Stimulated activated CD4-positive, alpha-beta T cell treated with anti-CD3 and anti-CD28 coated beads, Interleukin-15, amount 100 ng/mL, for 24 hours (primary cell): ENCODE data around the gene PPP6R2.
"Not testable (repeated sequence)": the region's sequence is repeated elsewhere in the genome, so short reads cannot be mapped to it uniquely, and the experiment has no call there.

ENCODE experiments used
- DNase-seq: peaks from one replicate; pipeline ENCODE4 v3.0.0-alpha.2; 2020

PPP6R2 gene

DNA sequence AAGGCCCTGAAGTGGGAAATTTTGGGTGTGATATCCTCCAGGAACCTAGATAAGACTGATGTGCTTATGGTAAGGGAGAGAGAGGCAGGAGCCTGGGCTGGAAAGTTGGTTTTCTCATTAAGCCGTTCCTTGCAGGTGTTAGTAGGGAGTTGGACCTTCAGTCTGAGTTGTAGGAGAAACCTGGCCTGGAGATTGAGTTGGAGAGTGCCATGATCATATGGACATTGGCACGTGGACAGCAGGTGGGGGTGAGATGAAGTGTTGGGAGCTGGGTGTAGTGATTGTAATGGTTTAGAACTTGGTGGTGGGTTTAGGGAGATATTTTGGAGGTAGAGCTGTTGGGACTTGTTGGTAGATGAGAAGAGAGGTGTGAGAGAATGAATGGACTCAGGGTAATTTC, 4.9 kb downstream of the PPP6R2 start:
- no peak for DNase-seq

DNA sequence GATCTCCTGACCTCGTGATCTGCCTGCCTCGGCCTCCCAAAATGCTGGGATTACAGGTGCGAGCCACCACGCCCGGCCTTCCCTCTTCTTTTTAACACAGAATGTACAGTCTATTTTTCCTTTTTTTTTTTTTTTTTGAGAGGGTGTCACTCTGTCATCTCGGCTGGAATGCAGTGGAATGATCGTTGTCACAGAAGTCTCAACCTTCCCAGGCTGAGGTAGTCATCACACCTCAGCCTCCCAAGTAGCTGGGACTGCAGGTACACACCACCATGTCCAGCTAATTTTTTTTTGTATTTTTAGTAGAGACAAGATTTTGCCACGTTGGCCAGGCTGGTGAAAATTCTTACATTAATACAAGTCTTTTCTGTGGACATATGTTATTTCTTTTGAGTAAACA, 13.1 kb downstream of the PPP6R2 start:
- DNase-seq, result no peak

DNA sequence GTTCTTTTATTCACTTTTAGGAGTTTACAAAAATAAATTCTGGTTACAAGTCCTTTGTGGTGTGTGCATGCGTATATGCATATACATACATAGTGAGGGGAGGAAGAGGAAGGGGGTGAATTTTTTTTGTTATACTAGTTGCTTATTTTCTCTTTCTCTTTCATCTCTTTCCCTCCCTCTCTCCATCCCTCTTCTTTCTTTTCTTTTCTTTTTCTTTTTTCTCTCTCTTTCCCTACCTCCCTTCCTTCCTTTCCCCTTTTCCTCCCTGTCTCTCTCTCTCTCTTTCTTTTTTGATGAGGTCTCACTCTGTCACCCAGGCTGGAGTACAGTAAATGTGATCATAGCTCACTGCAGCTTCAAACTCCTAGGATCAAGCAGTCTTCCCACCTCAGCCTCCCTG, 14.1 kb downstream of the PPP6R2 start:
- no peak for DNase-seq

DNA sequence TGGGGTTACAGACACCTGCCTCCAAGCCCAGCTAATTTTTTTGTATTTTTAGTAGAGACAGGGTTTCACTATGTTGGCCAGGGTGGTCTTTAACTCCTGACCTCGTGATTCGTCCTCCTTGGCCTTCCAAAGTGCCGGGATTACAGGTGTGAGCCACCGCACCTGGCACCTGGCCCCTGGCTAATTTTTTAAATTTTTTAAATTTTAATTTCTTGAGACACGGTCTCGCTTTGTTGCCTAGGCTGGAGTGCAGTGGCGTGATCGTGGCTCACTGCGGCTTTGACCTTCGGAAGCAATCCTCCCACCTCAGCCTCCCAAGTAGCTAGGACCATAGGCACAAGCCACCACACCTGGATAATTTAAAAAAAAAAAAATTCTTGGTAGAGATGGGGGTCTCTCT, 14.6 kb downstream of the PPP6R2 start:
- DNase-seq, result no peak

DNA sequence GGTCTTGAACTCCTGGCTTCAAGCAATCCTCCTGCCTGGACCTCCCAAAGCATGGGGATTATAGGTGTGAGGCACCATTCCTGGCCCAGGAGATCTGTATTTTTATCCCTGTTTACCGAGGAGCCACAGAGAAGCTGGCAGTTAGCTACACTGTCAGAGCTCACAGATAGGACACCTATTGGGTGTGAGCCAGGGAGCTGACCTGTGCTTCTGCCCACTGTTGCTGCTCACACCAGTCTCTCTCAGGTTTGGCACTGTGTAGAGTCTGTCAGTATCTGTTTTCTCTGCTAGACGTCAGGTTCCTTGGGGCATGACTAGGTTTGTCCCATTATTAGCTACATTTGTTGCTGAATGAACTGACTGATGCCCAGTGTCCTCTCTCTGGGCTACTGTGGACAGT, 17.5 kb downstream of the PPP6R2 start:
- DNase-seq, result no peak

DNA sequence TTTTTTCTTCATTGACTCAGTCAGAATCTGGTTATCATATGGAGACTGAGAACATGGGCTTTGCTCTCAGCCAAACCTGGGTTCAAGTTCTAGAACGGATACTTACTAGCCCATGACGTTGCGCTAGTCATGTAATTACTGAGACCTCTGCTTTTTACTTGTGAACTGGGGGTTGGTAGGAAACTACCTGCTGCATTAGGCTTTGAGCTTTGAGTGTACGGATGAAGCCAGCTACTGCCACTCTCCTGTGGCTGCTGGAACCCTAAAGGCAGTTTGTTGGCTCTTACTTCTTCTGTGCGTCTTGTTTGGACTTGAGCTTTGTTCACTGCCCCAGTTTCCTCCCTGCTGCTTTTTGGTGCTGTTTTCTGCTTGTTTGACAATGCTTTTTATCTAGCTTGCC, 18.1 kb downstream of the PPP6R2 start:
- no peak for DNase-seq

DNA sequence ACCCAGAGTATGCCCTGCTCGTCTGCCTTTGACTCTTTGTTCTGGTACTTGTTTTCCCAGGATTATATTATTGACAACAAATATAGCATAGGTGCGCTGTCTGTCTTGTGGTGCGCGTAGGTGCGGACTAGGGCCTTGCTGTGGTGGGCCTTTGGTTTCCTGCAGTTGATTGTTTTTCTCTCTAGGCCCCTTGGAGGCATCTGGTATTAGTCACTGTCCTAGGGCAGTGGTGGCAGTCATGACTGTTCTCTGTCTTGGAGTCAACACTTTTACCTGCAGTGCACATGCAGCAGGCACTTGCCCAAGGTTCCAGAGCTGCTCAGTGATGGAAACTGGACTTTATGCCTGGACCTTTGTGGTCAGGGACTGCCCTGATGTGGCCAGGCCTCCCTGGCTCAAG, 18.6 kb downstream of the PPP6R2 start:
- DNase-seq, result no peak

DNA sequence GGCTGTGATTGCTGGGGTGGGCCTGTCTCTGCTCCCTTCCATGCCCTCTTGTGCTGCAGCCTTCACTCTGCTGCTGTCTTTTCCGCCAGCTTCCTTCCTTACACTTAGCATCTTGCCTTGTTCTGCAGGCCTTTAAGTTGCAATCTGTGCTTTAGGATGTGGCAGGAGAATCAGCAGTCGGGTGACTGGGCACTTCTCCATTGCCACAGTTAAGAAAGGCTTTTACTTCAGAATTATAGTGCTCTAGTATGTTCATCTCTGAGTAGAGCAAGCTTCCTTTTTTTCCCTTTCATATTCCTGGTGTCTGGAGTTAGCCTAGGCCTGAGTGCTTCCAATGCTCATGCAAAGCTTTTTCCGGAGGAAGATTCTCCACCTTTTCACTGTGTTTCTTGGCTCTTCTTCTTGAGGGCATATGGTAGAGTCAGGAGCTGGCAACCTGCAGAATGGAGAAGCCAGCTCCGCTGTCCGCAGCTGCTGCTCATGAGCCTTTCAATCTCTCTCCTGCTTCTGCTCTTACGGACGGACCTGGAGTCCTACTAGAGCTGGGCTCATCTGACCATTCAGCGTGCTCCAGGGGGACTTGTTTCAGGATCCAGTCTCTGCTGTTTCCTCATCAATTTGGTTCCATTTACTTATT, 20.2 kb downstream of the PPP6R2 start:
- no peak for DNase-seq

DNA sequence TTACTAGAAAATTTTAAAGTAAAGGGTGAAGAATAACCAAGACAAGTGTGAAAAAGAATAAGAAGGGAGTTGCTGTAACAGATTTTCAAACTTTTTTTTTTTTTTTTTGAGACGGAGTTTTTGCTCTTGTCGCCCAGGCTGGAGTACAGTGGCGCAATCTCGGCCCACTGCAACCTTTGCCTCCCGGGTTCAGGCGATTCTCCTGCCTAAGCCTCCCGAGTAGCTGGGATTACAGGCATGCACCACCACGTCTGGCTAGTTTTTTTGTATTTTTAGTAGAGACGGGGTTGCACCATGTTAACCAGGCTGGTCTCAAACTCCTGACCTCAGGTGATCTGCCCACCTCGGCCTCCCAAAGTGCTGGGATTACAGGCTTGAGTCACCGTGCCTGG, 20.7 kb downstream of the PPP6R2 start:
- not testable (repeated sequence) for DNase-seq

DNA sequence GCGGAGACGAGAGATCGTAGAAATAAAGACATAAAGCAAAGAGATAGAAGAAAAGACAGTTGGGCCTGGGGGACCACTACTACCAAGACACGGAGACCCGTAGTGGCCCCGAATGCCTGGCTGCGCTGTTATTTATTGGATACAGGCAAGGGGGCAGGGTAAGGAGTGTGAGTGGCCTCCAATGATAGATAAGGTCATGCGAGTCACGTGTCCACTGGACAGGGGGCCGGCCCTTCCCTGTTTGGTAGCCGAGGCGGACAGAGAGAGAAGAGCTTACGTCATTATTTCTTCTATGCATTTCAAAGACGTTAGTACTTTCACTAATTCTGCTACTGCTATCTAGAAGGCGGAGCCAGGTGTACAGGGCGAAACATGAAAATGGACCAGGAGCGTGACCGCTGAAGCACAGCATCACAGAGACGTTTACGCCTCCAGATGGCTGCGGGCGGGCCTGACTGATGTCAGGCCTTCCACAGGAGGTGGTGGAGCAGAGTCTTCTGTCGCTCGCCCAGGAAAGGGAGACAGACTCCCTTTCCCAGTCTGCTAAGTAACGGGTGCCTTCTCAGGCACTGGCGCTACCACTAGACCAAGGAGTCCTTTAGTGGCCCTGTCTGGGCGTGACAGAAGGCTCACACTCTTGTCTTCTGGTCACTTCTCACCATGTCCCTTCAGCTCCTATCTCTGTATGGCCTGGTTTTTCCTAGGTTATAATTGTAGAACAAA, 24.8 kb downstream of the PPP6R2 start:
- DNase-seq, result no peak

DNA sequence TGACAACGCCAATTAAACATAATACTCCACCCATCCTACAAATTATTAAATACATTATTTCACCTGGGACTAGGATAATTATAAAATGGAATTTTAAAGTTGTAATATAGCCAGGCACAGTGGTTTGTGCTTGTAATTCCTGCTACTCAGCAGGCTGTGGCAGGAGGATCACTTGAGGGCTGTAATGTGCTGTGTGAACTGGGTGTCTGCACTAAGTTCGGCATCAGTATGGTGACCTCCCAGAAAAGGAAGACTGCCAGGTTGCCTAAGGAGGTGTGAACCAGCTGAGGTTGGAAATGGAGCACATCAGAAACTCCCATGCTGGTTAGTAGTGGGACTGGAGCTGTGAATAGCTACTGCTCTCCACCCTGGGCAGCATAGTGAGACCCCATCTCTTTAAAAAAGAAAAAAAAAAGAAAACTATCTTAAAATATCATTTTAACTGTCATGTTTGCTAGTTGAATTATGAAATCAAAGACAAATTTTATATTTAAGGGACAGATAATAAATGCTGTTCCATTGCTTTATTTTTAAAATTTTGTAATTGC, 28.0 kb downstream of the PPP6R2 start:
- DNase-seq, result no peak

DNA sequence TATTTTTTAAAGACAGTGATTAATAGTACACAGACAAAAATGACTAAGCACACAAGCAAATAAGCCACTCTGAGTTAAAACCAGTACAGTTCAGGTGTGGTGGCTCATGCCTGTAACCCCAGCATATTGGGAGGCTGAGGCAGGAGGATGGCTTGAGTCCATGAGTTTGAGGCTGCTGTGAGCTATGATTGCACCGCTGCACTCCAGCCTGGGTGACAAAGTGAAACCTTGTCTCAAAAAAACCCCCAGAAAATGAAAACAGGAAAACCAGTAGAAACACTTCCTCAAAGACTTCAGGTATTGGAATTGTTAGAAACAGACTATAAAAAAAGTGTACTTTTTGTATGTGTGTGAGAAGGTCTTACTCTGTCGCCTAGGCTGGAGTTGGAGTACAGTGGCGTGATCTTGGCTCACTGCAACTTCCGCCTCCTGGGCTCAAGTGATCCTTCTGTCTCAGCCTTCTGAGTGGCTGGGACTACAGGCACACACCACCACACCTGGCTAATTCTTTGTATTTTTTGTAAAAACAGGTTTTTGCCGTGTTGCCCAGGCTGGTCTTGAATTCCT, 33.0 kb downstream of the PPP6R2 start:
- no peak for DNase-seq

DNA sequence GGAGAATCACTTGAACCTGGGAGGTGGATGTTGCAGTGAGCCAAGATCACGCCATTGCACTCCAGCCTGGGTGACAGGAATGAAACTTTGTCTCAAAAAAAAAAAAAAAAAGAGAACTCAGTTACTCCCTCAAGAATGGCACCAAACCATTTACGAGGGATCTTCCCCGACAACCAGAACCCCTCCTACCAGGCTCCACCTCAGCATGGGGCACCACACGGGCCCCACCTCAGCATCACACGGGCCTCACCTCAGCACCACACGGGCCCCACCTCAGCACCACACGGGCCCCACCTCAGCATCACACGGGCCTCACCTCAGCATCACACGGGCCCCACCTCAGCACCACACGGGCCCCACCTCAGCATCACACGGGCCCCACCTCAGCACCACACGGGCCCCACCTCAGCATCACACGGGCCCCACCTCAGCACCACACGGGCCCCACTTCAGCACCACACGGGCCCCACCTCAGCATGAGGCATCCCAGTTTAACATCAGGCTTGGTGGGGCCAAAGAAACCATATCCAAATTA, 38.0 kb downstream of the PPP6R2 start:
- not testable (repeated sequence) for DNase-seq

DNA sequence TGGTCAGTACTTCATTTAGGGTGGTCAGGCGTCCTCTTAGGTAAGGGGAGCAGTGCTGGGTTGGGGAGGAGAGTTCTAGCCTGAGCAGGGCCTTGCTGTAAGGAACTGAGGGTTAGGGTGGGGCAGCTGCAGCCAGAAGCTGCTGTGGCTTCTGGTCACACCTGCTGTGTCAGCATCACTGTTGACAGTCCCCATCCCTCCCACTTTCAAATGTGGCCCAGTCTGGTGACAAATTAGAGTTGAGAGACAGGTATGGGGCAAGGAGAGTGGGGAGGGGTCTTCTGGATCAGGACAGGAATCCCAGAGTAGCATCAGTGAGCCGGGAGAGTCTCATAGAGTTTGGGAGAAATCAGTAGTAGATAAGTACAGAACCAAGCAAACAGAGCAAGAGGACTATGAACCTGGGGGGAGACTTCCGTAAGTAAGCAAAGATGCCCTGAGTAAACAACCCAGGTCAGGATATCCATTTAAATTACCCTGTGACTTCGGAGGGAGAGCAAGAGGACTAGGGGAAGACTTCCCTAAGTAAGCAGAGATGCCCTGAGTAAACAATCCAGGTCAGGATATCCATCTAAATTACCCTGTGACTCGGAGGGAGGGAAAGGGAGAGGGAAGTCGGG, 53.7 kb downstream of the PPP6R2 start:
- DNase-seq, result no peak

DNA sequence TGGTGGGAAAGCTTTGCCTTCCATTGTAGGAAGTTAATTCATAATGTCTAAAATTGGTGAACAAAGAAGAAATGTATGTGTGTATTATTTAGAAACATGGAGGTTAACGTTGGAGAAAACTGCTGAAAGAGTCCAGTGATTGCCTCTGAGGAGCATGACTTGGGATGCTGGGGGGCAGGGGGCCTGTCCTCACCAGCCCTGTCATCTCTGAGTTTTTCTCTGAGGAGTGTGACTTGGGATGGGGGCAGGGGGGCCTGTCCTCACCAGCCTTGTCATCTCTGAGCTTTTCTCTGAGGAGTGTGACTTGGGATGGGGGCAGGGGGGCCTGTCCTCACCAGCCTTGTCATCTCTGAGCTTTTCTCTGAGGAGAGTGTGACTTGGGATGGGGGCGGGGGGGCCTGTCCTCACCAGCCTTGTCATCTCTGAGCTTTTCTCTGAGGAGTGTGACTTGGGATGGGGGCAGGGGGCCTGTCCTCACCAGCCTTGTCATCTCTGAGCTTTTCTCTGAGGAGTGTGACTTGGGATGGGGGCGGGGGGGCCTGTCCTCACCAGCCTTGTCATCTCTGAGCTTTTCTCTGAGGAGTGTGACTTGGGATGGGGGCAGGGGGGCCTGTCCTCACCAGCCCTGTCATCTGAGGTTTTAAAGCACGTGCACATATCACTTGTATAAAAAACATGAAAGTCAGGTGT, 54.4 kb downstream of the PPP6R2 start:
- DNase-seq, result peak; percentile 19

DNA sequence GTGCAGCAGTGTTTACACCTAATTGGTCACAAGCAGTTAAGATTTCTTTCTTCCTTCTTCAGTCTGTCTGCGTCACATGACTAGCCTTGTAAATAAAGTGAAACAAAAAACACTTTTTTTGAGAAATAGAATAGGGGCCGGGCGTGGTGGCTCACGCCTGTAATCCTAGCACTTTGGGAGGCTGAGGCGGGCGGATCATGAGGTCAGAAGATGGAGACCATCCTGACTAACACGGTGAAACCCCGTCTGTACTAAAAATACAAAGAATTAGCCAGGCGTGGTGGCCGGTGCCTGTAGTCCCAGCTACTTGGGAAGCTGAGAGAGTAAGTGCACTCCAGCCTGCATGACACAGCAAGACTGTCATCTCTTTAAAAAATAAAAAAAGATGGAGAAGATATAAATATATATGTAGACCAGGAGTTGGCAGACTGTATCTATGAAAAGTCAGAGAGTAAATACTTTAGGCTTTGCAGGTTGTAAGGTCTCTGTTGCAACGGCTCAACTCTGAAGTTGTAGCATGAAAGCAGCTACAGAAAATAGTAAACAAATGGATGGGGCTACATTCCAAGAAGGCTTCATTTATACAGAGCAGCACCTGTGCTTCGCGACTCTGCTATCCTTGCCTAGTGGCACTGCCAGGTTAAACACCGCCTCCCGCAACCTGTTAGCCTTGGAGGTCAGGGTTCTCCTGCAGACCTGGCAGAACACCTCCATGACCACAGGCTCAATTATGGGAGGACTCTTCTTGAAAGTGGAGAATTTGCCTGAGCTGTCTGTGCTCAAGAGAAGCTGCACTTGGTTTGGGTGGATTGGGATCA, 55.9 kb downstream of the PPP6R2 start:
- DNase-seq, result no peak

DNA sequence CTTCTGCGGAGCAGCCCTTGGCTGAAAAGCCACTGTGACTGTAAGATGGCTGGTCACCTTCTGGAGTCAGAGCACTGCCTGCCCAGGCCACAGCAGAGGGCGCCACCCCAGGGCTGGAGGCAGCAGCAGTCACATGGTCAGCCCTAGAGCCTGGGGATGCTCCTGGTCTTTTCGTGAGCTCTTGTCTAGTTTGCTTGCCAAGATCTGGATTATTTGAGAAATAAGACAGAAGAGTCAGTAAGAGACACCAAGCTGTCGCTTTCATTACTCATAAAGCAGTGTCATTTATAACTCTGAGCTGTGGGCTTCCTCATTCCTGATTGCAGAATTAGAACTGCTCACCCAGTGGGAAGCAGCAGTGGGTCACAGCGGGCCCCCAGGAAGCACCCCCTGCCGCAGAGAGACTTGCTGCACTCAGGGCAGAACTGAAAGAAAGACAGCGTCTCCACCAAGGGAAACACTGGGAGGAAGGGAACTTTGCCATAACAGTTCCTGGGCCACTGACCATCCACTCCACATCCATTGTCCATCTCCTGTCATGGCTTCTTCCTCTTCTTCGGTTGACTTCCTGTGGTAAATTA, 56.7 kb downstream of the PPP6R2 start:
- DNase-seq, result peak; percentile 30

DNA sequence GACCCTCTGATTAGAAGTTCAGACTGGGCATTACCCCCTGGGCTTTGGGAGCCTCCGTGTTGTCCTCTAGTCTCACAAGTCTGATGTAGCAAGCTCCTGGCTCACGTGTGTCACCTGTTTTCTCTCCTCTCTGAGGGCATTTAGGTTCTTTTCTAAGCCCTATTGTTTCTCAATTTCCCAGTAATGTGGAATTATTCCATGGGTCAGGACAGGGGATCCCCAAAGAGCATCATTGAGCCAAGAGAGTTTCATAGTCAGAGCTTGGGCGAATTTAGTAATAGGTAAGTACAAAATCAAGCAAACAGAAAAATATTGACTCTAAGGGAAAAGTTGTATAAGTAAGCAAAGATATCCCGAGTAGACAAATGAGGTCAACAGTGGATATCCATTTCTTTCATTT, 57.3 kb downstream of the PPP6R2 start:
- no peak for DNase-seq

DNA sequence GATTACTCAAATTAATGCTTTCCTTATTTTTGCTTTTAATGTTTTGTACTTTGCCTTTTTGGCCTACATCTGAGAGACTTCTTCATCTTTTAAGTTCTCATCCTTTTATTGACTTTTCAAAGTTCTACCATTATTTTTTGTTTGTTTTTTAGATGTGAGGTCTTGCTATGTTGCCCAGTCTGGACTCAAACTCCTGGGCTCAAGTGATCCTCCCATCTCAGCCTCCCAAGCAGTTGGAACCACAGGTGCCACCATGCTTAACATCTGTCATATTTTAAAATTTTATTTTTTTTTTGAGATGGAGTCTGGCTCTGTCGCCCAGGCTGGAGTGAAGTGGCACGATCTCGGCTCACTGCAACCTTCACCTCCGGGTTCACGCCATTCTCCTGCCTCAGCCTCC, 57.8 kb downstream of the PPP6R2 start:
- no peak for DNase-seq

DNA sequence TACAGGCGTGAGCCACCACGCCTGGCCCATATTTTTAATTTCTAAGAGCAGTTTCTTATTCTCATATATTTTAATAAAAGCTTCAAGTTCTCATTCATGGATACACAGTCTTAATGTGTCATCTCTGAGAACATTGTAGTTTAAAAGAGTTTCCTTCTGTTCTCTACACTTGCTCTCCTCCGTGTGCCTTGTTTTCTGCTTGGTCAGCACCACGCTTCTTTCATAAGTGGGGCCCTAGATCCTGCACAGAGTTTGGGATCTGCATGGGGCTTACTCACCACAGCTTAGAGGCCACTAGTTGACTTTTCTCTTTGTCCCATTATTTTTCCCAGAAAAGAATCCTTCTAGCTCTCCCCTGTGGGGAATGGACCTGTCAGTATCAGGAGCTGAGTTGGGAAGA, 58.8 kb downstream of the PPP6R2 start:
- DNase-seq, result no peak

DNA sequence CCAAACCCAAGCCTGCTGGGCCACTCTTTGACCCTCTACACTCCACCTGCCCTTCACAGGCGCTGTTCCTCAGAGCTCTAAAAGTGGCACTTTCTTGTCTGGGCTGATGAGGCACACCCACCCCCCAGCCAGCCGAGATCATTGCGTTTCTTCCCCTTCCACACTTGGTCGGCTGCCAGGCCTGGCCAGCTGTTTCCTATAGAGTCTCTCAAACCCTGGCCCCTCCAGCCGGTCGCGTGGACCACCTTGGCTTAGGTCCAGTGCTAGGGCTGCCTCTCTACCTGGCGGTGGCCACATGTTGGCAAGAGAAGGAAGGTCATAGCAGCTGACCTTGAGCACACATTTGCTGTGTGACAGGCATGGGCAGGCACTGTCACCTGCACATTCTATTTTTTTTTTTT, 60.6 kb downstream of the PPP6R2 start:
- no peak for DNase-seq
